Measurements from ENCODE around the gene PCDHGA11.
"Not testable (repeated sequence)": the region's sequence is repeated elsewhere in the genome, so short reads cannot be mapped to it uniquely, and the experiment has no call there.

PCDHGA11 gene

GRCh38 chr5:141427783-141428426 lies 7.1 kb downstream of the PCDHGA11 start:
- Histone ChIP-seq H3K9me3 (ENCODE audit: control insufficient read depth, low read length) (peaks cover 38% of the 10 kb centered on the region), H3K4me3 (ENCODE audit: low read length) (peak overlapping the region; percentile 7), H3K27me3 (ENCODE audit: control insufficient read depth, insufficient read depth, low read length) (peaks cover 21% of the 10 kb centered on the region), H3K4me1 (ENCODE audit: control insufficient read depth, insufficient read depth, low read length) (no peaks in the 10 kb centered on the region), H3K36me3 (ENCODE audit: control insufficient read depth, insufficient read depth, low read length) (no peaks in the 10 kb centered on the region), H3K9ac (ENCODE audit: low read length) (no peak overlapping the region)

GRCh38 chr5:141430332-141431113 lies 9.7 kb downstream of the PCDHGA11 start, which contains the start of gene PCDHGA12:
PCDHGA12 (plus strand) TSS chr5:141430507; CDS start chr5:141430760, 253 bp downstream.
- Histone ChIP-seq H3K27me3 (ENCODE audit: control insufficient read depth, insufficient read depth, low read length) (peaks cover 16% of the 10 kb centered on the region), H3K36me3 (ENCODE audit: control insufficient read depth, insufficient read depth, low read length) (no peaks in the 10 kb centered on the region), H3K9ac (ENCODE audit: low read length) (no peak within 1 kb of the TSS), H3K9me3 (ENCODE audit: control insufficient read depth, low read length) (peaks cover 41% of the 10 kb centered on the region), H3K4me1 (ENCODE audit: control insufficient read depth, insufficient read depth, low read length) (no peaks in the 10 kb centered on the region), H3K4me3 (ENCODE audit: low read length) (peak within 1 kb of the TSS; percentile 38)

GRCh38 chr5:141431286-141431685 lies 10.4 kb downstream of the PCDHGA11 start:
- H3K9me3 ChIP-seq (ENCODE audit: control insufficient read depth, low read length) = peaks cover 41% of the 10 kb centered on the region
- H3K4me3 ChIP-seq (ENCODE audit: low read length) = peak overlapping the region; percentile 38
- H3K27me3 ChIP-seq (ENCODE audit: control insufficient read depth, insufficient read depth, low read length) = peaks cover 16% of the 10 kb centered on the region
- H3K9ac ChIP-seq (ENCODE audit: low read length) = no peak overlapping the region
- no peaks in the 10 kb centered on the region for H3K36me3 ChIP-seq (ENCODE audit: control insufficient read depth, insufficient read depth, low read length)
- H3K4me1 ChIP-seq (ENCODE audit: control insufficient read depth, insufficient read depth, low read length) = no peaks in the 10 kb centered on the region

- peaks cover 16% of the 10 kb centered on the region for H3K27me3 ChIP-seq (ENCODE audit: control insufficient read depth, insufficient read depth, low read length)
- H3K9me3 ChIP-seq (ENCODE audit: control insufficient read depth, low read length) = peaks cover 39% of the 10 kb centered on the region
- H3K4me1 ChIP-seq (ENCODE audit: control insufficient read depth, insufficient read depth, low read length); H3K4me3 ChIP-seq (ENCODE audit: low read length); H3K36me3 ChIP-seq (ENCODE audit: control insufficient read depth, insufficient read depth, low read length); H3K9ac ChIP-seq (ENCODE audit: low read length): not testable (repeated sequence)
These were observed 11.5 kb downstream of the PCDHGA11 start for GRCh38 chr5:141432308-141432707.

- Histone ChIP-seq H3K9me3 (ENCODE audit: control insufficient read depth, low read length) (peaks cover 35% of the 10 kb centered on the region), H3K27me3 (ENCODE audit: control insufficient read depth, insufficient read depth, low read length) (peaks cover 16% of the 10 kb centered on the region)
- not testable (repeated sequence) for H3K36me3 ChIP-seq (ENCODE audit: control insufficient read depth, insufficient read depth, low read length); H3K9ac ChIP-seq (ENCODE audit: low read length); H3K4me1 ChIP-seq (ENCODE audit: control insufficient read depth, insufficient read depth, low read length); H3K4me3 ChIP-seq (ENCODE audit: low read length)
These were observed 11.9 kb downstream of the PCDHGA11 start for GRCh38 chr5:141432726-141433125.

DNA sequence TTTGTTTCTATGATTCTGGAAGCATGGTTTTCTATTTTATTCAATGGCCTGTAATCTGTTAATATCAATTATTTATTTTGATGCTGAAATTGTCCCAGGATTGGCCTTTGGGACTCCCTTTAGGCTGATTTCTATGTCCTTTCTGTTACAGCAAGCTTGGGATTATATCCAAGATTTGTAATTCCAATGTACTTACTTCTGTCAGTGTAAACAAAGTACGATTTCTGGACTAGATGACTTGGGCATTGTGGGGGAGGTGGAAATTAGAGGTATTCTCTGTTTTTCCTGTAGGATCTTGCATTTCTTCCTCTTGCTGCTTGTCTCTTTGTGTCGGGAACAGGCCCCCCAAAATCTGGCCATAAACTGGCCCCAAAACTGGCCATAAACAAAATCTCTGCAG lies 13.2 kb downstream of the PCDHGA11 start:
- Histone ChIP-seq H3K9ac (ENCODE audit: low read length) (no peak overlapping the region), H3K27me3 (ENCODE audit: control insufficient read depth, insufficient read depth, low read length) (peaks cover 16% of the 10 kb centered on the region), H3K4me3 (ENCODE audit: low read length) (no peak overlapping the region), H3K9me3 (ENCODE audit: control insufficient read depth, low read length) (peaks cover 23% of the 10 kb centered on the region), H3K36me3 (ENCODE audit: control insufficient read depth, insufficient read depth, low read length) (no peaks in the 10 kb centered on the region), H3K4me1 (ENCODE audit: control insufficient read depth, insufficient read depth, low read length) (no peaks in the 10 kb centered on the region)

- no peak overlapping the region for H3K9ac ChIP-seq (ENCODE audit: low read length)
- peaks cover 20% of the 10 kb centered on the region for H3K9me3 ChIP-seq (ENCODE audit: control insufficient read depth, low read length)
- H3K4me1 ChIP-seq (ENCODE audit: control insufficient read depth, insufficient read depth, low read length) = no peaks in the 10 kb centered on the region
- H3K36me3 ChIP-seq (ENCODE audit: control insufficient read depth, insufficient read depth, low read length) = no peaks in the 10 kb centered on the region
- H3K27me3 ChIP-seq (ENCODE audit: control insufficient read depth, insufficient read depth, low read length) = peaks cover 1% of the 10 kb centered on the region
- H3K4me3 ChIP-seq (ENCODE audit: low read length) = no peak overlapping the region
These were observed 16.4 kb downstream of the PCDHGA11 start for GRCh38 chr5:141437221-141437620.

GRCh38 chr5:141439411-141440141 lies 18.7 kb downstream of the PCDHGA11 start:
- H3K36me3 ChIP-seq (ENCODE audit: control insufficient read depth, insufficient read depth, low read length) = no peaks in the 10 kb centered on the region
- H3K4me3 ChIP-seq (ENCODE audit: low read length) = no peak overlapping the region
- H3K9ac ChIP-seq (ENCODE audit: low read length) = no peak overlapping the region
- peaks cover 14% of the 10 kb centered on the region for H3K9me3 ChIP-seq (ENCODE audit: control insufficient read depth, low read length)
- H3K27me3 ChIP-seq (ENCODE audit: control insufficient read depth, insufficient read depth, low read length) = no peaks in the 10 kb centered on the region
- no peaks in the 10 kb centered on the region for H3K4me1 ChIP-seq (ENCODE audit: control insufficient read depth, insufficient read depth, low read length)

- peaks cover 14% of the 10 kb centered on the region for H3K9me3 ChIP-seq (ENCODE audit: control insufficient read depth, low read length)
- H3K4me1 ChIP-seq (ENCODE audit: control insufficient read depth, insufficient read depth, low read length) = no peaks in the 10 kb centered on the region
- H3K36me3 ChIP-seq (ENCODE audit: control insufficient read depth, insufficient read depth, low read length) = no peaks in the 10 kb centered on the region
- H3K27me3 ChIP-seq (ENCODE audit: control insufficient read depth, insufficient read depth, low read length) = no peaks in the 10 kb centered on the region
- no peak overlapping the region for H3K9ac ChIP-seq (ENCODE audit: low read length)
- H3K4me3 ChIP-seq (ENCODE audit: low read length) = no peak overlapping the region
These were observed 19.5 kb downstream of the PCDHGA11 start for GRCh38 chr5:141440341-141440740.

- Histone ChIP-seq H3K4me3 (ENCODE audit: low read length) (no peak overlapping the region), H3K36me3 (ENCODE audit: control insufficient read depth, insufficient read depth, low read length) (no peaks in the 10 kb centered on the region), H3K4me1 (ENCODE audit: control insufficient read depth, insufficient read depth, low read length) (no peaks in the 10 kb centered on the region), H3K9me3 (ENCODE audit: control insufficient read depth, low read length) (peaks cover 14% of the 10 kb centered on the region), H3K9ac (ENCODE audit: low read length) (no peak overlapping the region), H3K27me3 (ENCODE audit: control insufficient read depth, insufficient read depth, low read length) (no peaks in the 10 kb centered on the region)
These were observed 20.8 kb downstream of the PCDHGA11 start for GRCh38 chr5:141441571-141442170.

DNA sequence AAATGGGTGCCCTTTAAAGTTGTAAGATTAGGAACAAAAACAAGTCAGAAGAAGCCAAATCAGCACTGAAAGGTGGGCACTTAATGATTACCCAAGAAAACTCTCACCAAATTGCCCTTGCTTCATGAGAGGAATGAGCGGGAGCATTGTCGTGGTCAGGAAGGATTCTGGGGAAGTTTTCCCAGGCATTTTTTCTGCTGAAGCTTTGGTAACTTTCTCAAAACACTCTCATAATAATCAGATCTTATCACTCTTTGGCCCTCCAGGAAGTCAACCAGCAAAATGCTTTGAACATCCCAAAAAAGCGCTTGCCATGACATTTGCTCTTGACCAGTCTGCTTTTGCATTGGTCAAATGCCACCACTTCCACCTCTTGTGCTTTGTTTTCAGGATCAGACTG lies 44.5 kb downstream of the PCDHGA11 start:
- Histone ChIP-seq H3K9me3 (ENCODE audit: control insufficient read depth, low read length) (no peaks in the 10 kb centered on the region), H3K27me3 (ENCODE audit: control insufficient read depth, insufficient read depth, low read length) (no peaks in the 10 kb centered on the region), H3K36me3 (ENCODE audit: control insufficient read depth, insufficient read depth, low read length) (no peaks in the 10 kb centered on the region), H3K9ac (ENCODE audit: low read length) (no peak overlapping the region), H3K4me1 (ENCODE audit: control insufficient read depth, insufficient read depth, low read length) (no peaks in the 10 kb centered on the region), H3K4me3 (ENCODE audit: low read length) (no peak overlapping the region)
